ENCODE results near the gene ADGRF4. TPM values are rescaled to one million over a fixed set of nuclear protein-coding genes. Genes with fewer than 3 reads are reported as not detected.

ADGRF4 gene, protein sequence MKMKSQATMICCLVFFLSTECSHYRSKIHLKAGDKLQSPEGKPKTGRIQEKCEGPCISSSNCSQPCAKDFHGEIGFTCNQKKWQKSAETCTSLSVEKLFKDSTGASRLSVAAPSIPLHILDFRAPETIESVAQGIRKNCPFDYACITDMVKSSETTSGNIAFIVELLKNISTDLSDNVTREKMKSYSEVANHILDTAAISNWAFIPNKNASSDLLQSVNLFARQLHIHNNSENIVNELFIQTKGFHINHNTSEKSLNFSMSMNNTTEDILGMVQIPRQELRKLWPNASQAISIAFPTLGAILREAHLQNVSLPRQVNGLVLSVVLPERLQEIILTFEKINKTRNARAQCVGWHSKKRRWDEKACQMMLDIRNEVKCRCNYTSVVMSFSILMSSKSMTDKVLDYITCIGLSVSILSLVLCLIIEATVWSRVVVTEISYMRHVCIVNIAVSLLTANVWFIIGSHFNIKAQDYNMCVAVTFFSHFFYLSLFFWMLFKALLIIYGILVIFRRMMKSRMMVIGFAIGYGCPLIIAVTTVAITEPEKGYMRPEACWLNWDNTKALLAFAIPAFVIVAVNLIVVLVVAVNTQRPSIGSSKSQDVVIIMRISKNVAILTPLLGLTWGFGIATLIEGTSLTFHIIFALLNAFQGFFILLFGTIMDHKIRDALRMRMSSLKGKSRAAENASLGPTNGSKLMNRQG
- total RNA-seq (under 1 TPM in 5 of 7 donors, not detected in 2; 0.13 to 0.48 (median 0.27) TPM), polyA plus RNA-seq (1 to 10 TPM in 1 of 2 donors, under 1 TPM in 1; 0.11 to 1.3 TPM)
- long read RNA-seq, donor 1, partial matches to known transcripts = 0 of 1 reads
- long read RNA-seq, donor 1, other reads (novel, unspliced or antisense) = 0 of 1 reads
- long read RNA-seq, donor 2 = 0 reads
- long read RNA-seq, donor 3 = 0 reads

DNA sequence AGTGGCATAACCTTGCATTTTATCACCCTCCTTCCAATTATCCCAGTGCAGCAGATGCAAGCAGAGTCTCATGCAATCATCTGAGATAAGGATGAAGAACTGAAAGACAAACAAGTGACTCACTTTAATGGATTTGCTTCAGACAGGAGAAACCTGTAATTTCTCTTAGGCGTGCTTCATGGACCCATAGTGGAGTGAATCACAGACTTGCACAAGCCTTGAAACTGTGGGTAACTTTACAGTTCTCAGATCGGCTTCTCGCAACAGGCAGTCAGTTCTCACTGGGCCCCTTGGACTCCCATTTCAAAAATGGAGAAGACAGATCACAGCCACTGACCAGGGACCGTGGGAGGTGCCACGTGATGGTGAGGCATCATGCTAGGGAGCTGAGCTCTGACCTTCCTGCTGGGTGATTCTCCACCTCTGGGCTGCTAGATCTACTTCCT, at the start of gene ADGRF4:
ADGRF4 (plus strand) TSS at position 239 of the 446 bp plus-strand sequence. CDS start 8,666 bp downstream, outside the sequence.
- H3K27me3 ChIP-seq = no peaks in the 10 kb centered on the region
- H3K4me1 ChIP-seq (ENCODE audit: insufficient read depth) = no peaks in the 10 kb centered on the region
- DNase-seq = peak in 1 of 5 donors; percentile 12
- 62 to 72% (median 68%) methylated on average over 5 of the region's 5 CpGs for WGBS, 3 donors
- TF ChIP-seq POLR2A (IDR thresholded peaks at IDR 0.05) (no peak), EP300 (IDR thresholded peaks at IDR 0.05) (no peak)
- TF ChIP-seq, protein P1, sequence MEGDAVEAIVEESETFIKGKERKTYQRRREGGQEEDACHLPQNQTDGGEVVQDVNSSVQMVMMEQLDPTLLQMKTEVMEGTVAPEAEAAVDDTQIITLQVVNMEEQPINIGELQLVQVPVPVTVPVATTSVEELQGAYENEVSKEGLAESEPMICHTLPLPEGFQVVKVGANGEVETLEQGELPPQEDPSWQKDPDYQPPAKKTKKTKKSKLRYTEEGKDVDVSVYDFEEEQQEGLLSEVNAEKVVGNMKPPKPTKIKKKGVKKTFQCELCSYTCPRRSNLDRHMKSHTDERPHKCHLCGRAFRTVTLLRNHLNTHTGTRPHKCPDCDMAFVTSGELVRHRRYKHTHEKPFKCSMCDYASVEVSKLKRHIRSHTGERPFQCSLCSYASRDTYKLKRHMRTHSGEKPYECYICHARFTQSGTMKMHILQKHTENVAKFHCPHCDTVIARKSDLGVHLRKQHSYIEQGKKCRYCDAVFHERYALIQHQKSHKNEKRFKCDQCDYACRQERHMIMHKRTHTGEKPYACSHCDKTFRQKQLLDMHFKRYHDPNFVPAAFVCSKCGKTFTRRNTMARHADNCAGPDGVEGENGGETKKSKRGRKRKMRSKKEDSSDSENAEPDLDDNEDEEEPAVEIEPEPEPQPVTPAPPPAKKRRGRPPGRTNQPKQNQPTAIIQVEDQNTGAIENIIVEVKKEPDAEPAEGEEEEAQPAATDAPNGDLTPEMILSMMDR (IDR thresholded peaks at IDR 0.05) = no peak
- no peak within 1 kb of the TSS for H3K4me3 ChIP-seq
- no peaks in the 10 kb centered on the region for H3K9me3 ChIP-seq
- intact Hi-C loops (cut with DNase I) = no loop called here
- H3K36me3 ChIP-seq = no peaks in the 10 kb centered on the region
- H3K27ac ChIP-seq = no peak within 1 kb of the TSS

DNA sequence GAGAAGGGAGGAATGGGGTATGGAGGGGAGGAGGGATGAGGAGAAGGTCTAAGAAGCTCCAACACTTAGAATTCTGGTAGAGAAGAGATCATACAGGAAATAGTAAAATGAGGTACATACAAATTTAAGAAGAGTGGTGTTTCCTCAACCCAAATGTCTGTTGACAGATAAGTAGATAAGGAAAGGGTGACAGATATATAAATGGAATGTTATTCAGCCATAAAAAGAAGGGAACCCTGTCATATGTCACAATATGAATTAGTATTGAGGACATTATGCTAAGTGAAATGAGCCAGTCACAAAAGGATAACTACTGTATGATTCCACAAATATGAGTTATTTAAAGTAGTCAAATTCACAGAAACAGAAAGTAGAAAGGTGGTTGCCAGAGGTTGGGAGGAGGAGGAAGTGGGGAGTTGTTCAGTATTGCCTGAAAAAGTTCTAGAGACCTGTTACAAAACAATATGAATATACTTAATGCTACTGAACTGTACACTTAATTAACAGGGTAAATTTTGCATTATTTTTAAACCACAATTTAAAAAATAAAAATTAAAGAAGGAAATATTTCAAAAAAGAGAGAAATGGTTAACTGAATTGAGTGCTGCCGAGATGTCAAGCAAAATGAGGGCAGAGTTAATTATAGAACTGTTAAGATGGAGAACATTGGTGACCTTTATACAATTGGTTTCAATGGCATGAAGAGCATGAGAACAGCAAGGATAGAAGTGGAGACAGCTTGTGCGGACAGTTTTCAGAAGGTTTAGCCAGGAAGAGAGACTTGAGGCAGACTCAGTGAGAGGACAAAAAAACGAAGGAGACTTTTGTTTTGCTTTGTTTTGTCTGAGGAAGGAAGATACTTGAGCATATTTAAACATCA, 47.6 kb upstream of the ADGRF4 start:
- Histone ChIP-seq H3K4me3 (no peak overlapping the region), H3K27ac (no peak overlapping the region), H3K27me3 (no peaks in the 10 kb centered on the region), H3K4me1 (ENCODE audit: insufficient read depth) (no peaks in the 10 kb centered on the region), H3K9me3 (no peaks in the 10 kb centered on the region), H3K36me3 (no peaks in the 10 kb centered on the region)
- intact Hi-C loops (cut with DNase I) = no loop called here
- no peak for DNase-seq
- TF ChIP-seq, protein P1 (IDR thresholded peaks at IDR 0.05) = no peak
- TF ChIP-seq POLR2A (IDR thresholded peaks at IDR 0.05) (no peak), EP300 (IDR thresholded peaks at IDR 0.05) (no peak)
- WGBS, 3 donors = 37 to 53% (median 44%) methylated on average over 3 of the region's 3 CpGs

DNA sequence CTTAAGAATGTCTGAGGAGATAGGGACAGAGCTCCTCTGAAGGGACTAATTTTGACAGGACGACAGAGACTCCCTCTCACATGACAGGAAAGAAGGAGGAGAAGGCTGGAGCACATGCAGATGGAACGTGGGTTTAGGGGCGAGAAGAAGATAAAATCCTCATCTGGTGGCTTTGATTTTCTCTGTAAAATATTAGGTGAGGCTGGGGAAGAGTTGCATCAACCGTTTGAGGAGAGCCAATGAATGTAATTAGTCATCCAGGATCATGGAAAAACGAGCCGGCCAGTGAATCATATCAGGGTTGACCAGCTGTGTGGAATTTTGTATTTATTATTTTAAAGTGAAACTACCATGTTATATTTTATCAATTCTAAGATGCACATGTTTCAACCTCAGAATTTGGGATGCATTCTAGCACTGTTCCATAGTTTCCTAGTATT, 46.9 kb upstream of the ADGRF4 start:
- no peak overlapping the region for H3K27ac ChIP-seq
- no peaks in the 10 kb centered on the region for H3K4me1 ChIP-seq (ENCODE audit: insufficient read depth)
- TF ChIP-seq, protein P1 (IDR thresholded peaks at IDR 0.05) = no peak
- no peak for TF ChIP-seq EP300 (IDR thresholded peaks at IDR 0.05)
- no peak for DNase-seq
- H3K27me3 ChIP-seq = no peaks in the 10 kb centered on the region
- no peaks in the 10 kb centered on the region for H3K36me3 ChIP-seq
- 11 to 23% (median 20%) methylated on average over 6 of the region's 6 CpGs for whole genome bisulfite sequencing, 3 donors
- H3K4me3 ChIP-seq = no peak overlapping the region
- intact Hi-C loops (cut with DNase I) = no loop called here
- H3K9me3 ChIP-seq = no peaks in the 10 kb centered on the region

DNA sequence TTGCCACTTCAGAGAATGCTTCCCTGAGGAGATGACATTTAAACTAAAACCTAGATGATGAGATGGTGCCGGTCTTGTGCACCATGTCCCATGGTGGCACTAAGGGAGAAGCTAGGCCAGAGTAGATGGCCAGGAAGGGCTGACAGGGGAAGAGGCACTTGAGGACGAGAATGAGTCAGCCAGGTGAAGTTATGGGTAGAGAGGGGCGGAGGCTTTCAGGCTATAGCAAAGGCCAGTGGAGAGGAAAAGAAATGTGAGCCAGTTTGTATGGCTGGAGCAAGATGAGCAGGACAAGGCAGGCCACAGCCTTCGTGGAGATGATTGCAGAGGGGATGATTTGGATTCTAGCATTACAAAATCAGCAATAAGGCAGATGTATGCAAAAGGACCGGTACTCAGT, 44.7 kb upstream of the ADGRF4 start:
- WGBS, 3 donors = 76 to 90% (median 90%) methylated on average over 5 of the region's 5 CpGs
- no peak for TF ChIP-seq POLR2A (IDR thresholded peaks at IDR 0.05)
- TF ChIP-seq, protein P1 (IDR thresholded peaks at IDR 0.05) = no peak
- TF ChIP-seq EP300 (IDR thresholded peaks at IDR 0.05) = no peak
- intact Hi-C loops (cut with DNase I) = no loop called here

More for the DNA sequence above, 44.7 kb upstream of the ADGRF4 start:
- Histone ChIP-seq H3K4me1 (ENCODE audit: insufficient read depth) (no peaks in the 10 kb centered on the region), H3K4me3 (no peak overlapping the region), H3K36me3 (no peaks in the 10 kb centered on the region), H3K27ac (no peak overlapping the region), H3K27me3 (no peaks in the 10 kb centered on the region), H3K9me3 (no peaks in the 10 kb centered on the region)
- DNase-seq = no peak
